Posterior cingulate gyrus (tissue), 11 donors: Measurements from ENCODE around the gene BICRA.

Source experiments
- DNase-seq, 10 donors: peaks; one replicate each; pipeline versions ENCODE4 v3.0.0 to v3.0.0-alpha.2; 2020 to 2021; ENCODE audit warnings: mixed read lengths in 3 of 10
- intact Hi-C: fragments of 100-400 bp; cut with DNase I; formaldehyde crosslinking; loops from one replicate; pipeline ENCODE4 v1.15.1; 2023

The BICRA gene

GRCh38 chr19:47681936-47682335, 73.0 kb downstream of the BICRA start:
- intact Hi-C loops = no loop called here
- DNase-seq = peak in 1 of 10 donors; percentile 74

GRCh38 chr19:47682939-47683338, 74.0 kb downstream of the BICRA start:
- intact Hi-C loops = no loop called here
- peak in 2 of 10 donors; percentile 12 to 50 for DNase-seq

- peak in 1 of 10 donors; percentile 4 for DNase-seq
- intact Hi-C loops = no loop called here
Observed at GRCh38 chr19:47686679-47687450, 77.9 kb downstream of the BICRA start.

- intact Hi-C loops = no loop called here
- DNase-seq = peak in 2 of 10 donors; percentile 47 to 65
Observed at GRCh38 chr19:47687906-47688305, 79.0 kb downstream of the BICRA start.

- intact Hi-C loops = no loop called here
- DNase-seq = peak in 2 of 10 donors; percentile 12 to 24
Observed at GRCh38 chr19:47691090-47691489, 82.2 kb downstream of the BICRA start.

- intact Hi-C loops = no loop called here
- DNase-seq = peak in 1 of 10 donors; percentile 1
Observed at GRCh38 chr19:47691782-47692181, 82.8 kb downstream of the BICRA start.

GRCh38 chr19:47693489-47693888, 84.6 kb downstream of the BICRA start:
- intact Hi-C loops = no loop called here

GRCh38 chr19:47693903-47694302, 85.0 kb downstream of the BICRA start:
- peak in 1 of 10 donors; percentile 43 for DNase-seq
- intact Hi-C loops = no loop called here

More at GRCh38 chr19:47693489-47693888, 84.6 kb downstream of the BICRA start:
- peak in 1 of 10 donors; percentile 47 for DNase-seq

GRCh38 chr19:47694466-47695273, 85.7 kb downstream of the BICRA start:
- peak in 1 of 10 donors; percentile 60 for DNase-seq
- intact Hi-C loops = loop anchor here (5.0 kb wide), 1 partner anchor 82 kb away; no protein-coding TSS in a partner anchor

- intact Hi-C loops = loop anchor here (5.0 kb wide), 1 partner anchor 83 kb away; no protein-coding TSS in a partner anchor
- DNase-seq = peak in 1 of 10 donors; percentile 64
Observed at GRCh38 chr19:47695533-47696262, 86.8 kb downstream of the BICRA start.

GRCh38 chr19:47696635-47697034, 87.7 kb downstream of the BICRA start:
- intact Hi-C loops = loop anchor here (5.0 kb wide), 1 partner anchor 84 kb away; no protein-coding TSS in a partner anchor

GRCh38 chr19:47697863-47698609, 89.1 kb downstream of the BICRA start:
- intact Hi-C loops = loop anchor here (1.0 to 5.0 kb wide), 3 partner anchors 86 to 261 kb away; partner anchors contain the start of gene NAPA

More at GRCh38 chr19:47696635-47697034, 87.7 kb downstream of the BICRA start:
- DNase-seq = no peak

GRCh38 chr19:47698631-47699359, 89.9 kb downstream of the BICRA start:
- intact Hi-C loops = loop anchor here (1.0 to 5.0 kb wide), 3 partner anchors 86 to 262 kb away; partner anchors contain the start of gene NAPA
- DNase-seq = peak in 2 of 10 donors; percentile 70 to 84

More at GRCh38 chr19:47697863-47698609, 89.1 kb downstream of the BICRA start:
- DNase-seq = peak; percentile 74 to 97 (median 83)

- peak in 5 of 10 donors; percentile 30 to 89 (median 57) for DNase-seq
- intact Hi-C loops = loop anchor here (2.0 to 5.0 kb wide), 2 partner anchors 87 to 263 kb away; no protein-coding TSS in a partner anchor
Observed at GRCh38 chr19:47699360-47699917, 90.5 kb downstream of the BICRA start.

- no peak for DNase-seq
- intact Hi-C loops = no loop called here
Observed at GRCh38 chr19:47700934-47701716, 92.2 kb downstream of the BICRA start.

- DNase-seq = no peak
- intact Hi-C loops = no loop called here
Observed at GRCh38 chr19:47701717-47702552, 93.0 kb downstream of the BICRA start.

GRCh38 chr19:47702671-47703070, 93.7 kb downstream of the BICRA start:
- DNase-seq = no peak
- intact Hi-C loops = no loop called here
